ENCODE data around the gene RBM19.

DNA sequence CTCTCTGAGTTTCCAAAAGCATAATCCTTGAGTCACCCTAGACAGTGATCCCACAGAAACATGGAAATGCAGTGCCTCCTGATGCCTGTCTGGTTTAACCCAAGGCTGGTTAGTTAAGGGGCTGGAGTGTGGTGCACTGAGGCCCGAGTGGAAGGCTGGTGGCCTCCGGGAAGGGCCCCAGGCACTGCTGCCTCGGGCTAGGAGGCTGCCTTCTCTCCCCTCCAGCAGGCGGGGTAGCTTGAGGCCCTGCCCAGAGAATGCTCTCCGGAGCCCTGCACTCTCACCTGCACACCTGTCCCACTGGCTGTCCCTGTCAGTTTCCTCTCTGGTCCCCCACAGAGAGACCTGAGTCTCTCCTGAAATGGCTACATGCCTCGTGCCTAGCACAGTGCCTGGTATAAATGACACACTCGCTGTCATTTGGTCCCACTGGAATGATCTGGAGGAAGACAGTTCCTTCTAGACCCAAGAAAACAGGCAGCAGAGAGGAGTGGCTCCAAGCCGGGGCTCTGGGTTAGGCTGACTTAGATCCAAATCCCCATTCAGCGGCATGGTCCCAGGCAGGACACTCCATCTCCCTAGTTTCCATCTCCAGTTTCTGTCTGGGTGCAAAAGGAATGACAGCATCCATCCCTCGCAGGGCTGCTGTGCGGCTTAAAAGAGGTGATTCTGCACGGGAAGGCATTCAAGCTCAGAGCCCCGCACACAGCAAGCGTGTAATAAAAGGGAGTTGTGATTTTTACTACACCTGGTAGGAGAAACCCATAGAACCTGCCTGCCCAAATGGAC lies 54.0 kb downstream of the RBM19 start:
- TF ChIP-seq SUZ12 (IDR thresholded peaks at IDR 0.05; ENCODE audit: extremely low read depth, insufficient read depth, insufficient read length), result no peak
- no peak for TF ChIP-seq YY1 (IDR thresholded peaks at IDR 0.05; ENCODE audit: insufficient read depth, insufficient read length)

Measured in NT2/D1 (cell line).